Epithelial cell of esophagus (primary cell): ENCODE data around the gene SETDB1.

Experiments used
- DNase-seq: peaks from one replicate; pipeline ENCODE4 v3.0.0; 2010; ENCODE audit warnings: low read depth
- H3K4me3 ChIP-seq: 2 replicates; pipeline ENCODE4 v1.5.1; 2011; ENCODE audit warnings: mild to moderate bottlenecking, low read length, control low read depth
- CTCF ChIP-seq: IDR thresholded peaks from 2 replicates; pipeline ENCODE4 v1.5.1; 2011; ENCODE audit warnings: low read depth, mild to moderate bottlenecking, low read length, control low read depth, inconsistent platforms; ENCODE audit not compliant: insufficient read depth; ENCODE audit errors: missing control alignments

Gene SETDB1

DNA sequence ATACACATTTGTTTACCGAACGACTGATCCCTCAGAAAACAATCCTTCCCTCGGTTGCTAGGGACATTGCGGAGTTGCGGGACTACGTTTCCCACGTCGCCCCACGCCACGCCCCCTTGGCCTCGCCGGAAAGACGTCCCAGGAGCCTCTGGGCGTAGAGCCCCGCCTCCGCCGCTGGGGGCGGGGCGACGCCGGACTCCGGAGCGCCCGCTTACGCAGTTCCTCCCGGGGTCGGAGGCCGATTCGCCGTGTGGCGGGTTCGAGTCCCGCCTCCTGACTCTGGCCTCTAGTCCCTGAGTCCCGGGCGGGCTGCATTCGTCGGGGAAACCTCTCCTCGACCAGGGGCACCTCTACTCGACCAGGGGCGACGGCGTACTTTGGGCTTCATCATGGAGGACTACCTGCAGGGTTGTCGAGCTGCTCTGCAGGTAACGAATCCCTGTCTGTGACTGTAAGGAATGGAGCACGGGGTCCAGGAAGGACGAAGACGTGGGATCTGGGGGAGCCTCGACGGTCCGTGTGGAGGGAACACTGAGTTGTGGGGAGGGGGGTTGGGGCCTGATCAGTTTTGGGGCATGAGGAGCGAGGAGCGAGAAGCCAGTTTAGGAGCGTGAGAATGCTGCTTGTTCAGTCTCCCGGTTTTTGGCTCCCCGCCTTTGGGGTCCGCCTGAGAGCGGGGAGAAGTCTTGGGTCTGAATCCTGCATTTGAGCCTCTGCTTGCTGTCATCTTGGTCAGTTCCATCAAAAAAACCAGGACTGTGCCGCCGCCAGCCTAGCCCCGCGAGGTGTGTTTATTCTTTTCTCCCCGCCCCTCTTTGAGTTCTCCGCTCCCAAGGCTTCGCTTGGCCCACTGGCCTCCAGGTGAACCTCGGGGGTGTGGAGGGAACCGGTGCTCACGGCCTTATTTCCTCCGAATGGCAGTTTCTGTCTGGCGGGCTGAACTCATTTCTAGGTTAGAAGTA is 82.4 kb downstream of the SETDB1 start, which contains the start of gene PRUNE1:
Gene PRUNE1, plus strand, starts transcription at position 206 of the 962 bp plus-strand sequence. Its CDS starts 184 bp downstream, at position 390.
- no peak for TF ChIP-seq CTCF
- peak; percentile 96 for DNase-seq

GRCh38 chr1:151009206-151009587 is 83.0 kb downstream of the SETDB1 start:
- TF ChIP-seq CTCF, result no peak

More for the DNA sequence above, 82.4 kb downstream of the SETDB1 start, which contains the start of gene PRUNE1:
- H3K4me3 ChIP-seq, result peak within 1 kb of the TSS; percentile 95

GRCh38 chr1:151009674-151010345 is 83.6 kb downstream of the SETDB1 start:
- TF ChIP-seq CTCF, result no peak
- H3K4me3 ChIP-seq, result peak overlapping the region; percentile 95

More at GRCh38 chr1:151009206-151009587, 83.0 kb downstream of the SETDB1 start:
- DNase-seq, result peak; percentile 16
- peak overlapping the region; percentile 95 for H3K4me3 ChIP-seq

GRCh38 chr1:151010346-151010726 is 84.2 kb downstream of the SETDB1 start:
- TF ChIP-seq CTCF, result no peak

More at GRCh38 chr1:151009674-151010345, 83.6 kb downstream of the SETDB1 start:
- DNase-seq, result no peak

DNA sequence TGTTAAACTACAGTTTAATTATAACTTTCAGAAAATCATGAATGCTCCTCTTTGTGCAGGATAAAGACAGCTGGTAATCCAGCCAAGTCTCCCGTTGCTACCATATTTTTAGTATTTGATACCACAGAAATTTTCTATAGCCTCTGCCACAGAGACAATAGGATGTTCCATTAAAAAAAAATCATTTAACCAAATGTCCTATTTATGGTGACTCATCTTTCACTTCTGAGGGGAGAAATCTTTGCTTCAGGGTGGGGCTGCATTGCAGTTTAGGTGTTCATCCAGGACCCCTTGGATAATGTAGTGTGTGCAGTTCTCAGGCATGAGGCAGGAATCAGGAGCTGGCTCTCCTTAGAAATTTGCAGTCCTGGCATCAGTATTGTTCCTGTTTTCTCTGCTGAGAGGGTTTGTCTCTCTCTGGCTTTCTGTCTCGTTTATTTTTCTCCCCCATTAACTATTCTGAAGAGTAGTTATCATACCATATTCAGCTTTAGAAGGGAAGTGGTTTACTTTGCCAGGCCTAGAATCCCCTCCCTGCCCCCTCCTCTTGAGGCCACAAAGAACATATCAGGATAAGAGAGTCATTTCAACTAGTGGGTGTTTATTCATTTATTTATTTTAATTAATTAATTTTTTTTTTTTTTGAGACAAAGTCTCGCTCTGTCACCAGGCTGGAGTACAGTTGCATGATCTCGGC is 85.1 kb downstream of the SETDB1 start:
- TF ChIP-seq CTCF, result no peak
- H3K4me3 ChIP-seq, result no peak overlapping the region
- DNase-seq, result no peak

More at GRCh38 chr1:151010346-151010726, 84.2 kb downstream of the SETDB1 start:
- DNase-seq, result no peak
- H3K4me3 ChIP-seq, result no peak overlapping the region

- H3K4me3 ChIP-seq, result no peak overlapping the region
- DNase-seq, result no peak
- TF ChIP-seq CTCF, result no peak
Observed at GRCh38 chr1:151012684-151013471, 86.7 kb downstream of the SETDB1 start.
